ENCODE measurements around the gene CDHR2.
A peak's percentile ranks its signal among the peaks of the same experiment; 100 is the strongest.

CDHR2 gene

GRCh38 chr5:176595386-176595943 is 46.3 kb downstream of the CDHR2 start:
- Histone ChIP-seq H3K27me3 (ENCODE audit: insufficient read depth, poor library complexity, severe bottlenecking) (peaks cover 18% of the 10 kb centered on the region), H3K27ac (replicated peaks) (no peak overlapping the region), H3K4me3 (replicated peaks; ENCODE audit: insufficient read depth, low read length) (no peak overlapping the region)
- no peak for DNase-seq (ENCODE audit: low read depth in 1 of 2, low spot score in 1 of 2)
- TF ChIP-seq POLR2AphosphoS5 (IDR thresholded peaks at IDR 0.05; ENCODE audit: low read depth) (no peak), GABPA (IDR thresholded peaks at IDR 0.05; ENCODE audit: low read depth) (no peak), SPI1 (IDR thresholded peaks at IDR 0.05; ENCODE audit: borderline replicate concordance, low read depth) (no peak), CTCF (IDR thresholded peaks at IDR 0.05; ENCODE audit: insufficient read depth, low read length) (no peak), REST (IDR thresholded peaks at IDR 0.05; ENCODE audit: insufficient replicate concordance, low read depth) (no peak)

GRCh38 chr5:176596069-176596644 is 47.0 kb downstream of the CDHR2 start:
- Histone ChIP-seq H3K4me3 (replicated peaks; ENCODE audit: insufficient read depth, low read length) (peak overlapping the region; percentile 11; the same call in 1 of the 2 replicates), H3K27me3 (ENCODE audit: insufficient read depth, poor library complexity, severe bottlenecking) (peaks cover 18% of the 10 kb centered on the region), H3K27ac (replicated peaks) (no peak overlapping the region)
- TF ChIP-seq CTCF (IDR thresholded peaks at IDR 0.05; ENCODE audit: insufficient read depth, low read length) = no peak
- TF ChIP-seq REST (IDR thresholded peaks at IDR 0.05; ENCODE audit: insufficient replicate concordance, low read depth) = no peak
- no peak for TF ChIP-seq GABPA (IDR thresholded peaks at IDR 0.05; ENCODE audit: low read depth)
- TF ChIP-seq SPI1 (IDR thresholded peaks at IDR 0.05; ENCODE audit: borderline replicate concordance, low read depth) = no peak
- TF ChIP-seq POLR2AphosphoS5 (IDR thresholded peaks at IDR 0.05; ENCODE audit: low read depth) = no peak
- DNase-seq (ENCODE audit: low read depth in 1 of 2, low spot score in 1 of 2) = no peak

GRCh38 chr5:176596689-176597416 is 47.7 kb downstream of the CDHR2 start:
- peak; percentile 37 to 58 for DNase-seq (ENCODE audit: low read depth in 1 of 2, low spot score in 1 of 2)
- TF ChIP-seq CTCF (IDR thresholded peaks at IDR 0.05; ENCODE audit: insufficient read depth, low read length) = peak; percentile 0
- TF ChIP-seq POLR2AphosphoS5 (IDR thresholded peaks at IDR 0.05; ENCODE audit: low read depth) = no peak
- no peak for TF ChIP-seq SPI1 (IDR thresholded peaks at IDR 0.05; ENCODE audit: borderline replicate concordance, low read depth)
- no peak for TF ChIP-seq REST (IDR thresholded peaks at IDR 0.05; ENCODE audit: insufficient replicate concordance, low read depth)
- Histone ChIP-seq H3K4me3 (replicated peaks; ENCODE audit: insufficient read depth, low read length) (peak overlapping the region; percentile 36), H3K27ac (replicated peaks) (no peak overlapping the region), H3K27me3 (ENCODE audit: insufficient read depth, poor library complexity, severe bottlenecking) (peaks cover 18% of the 10 kb centered on the region)
